ENCODE measurements around the gene DDX55. TPM values are rescaled to one million over a fixed set of nuclear protein-coding genes. Genes with fewer than 3 reads are reported as not detected.

The DDX55 gene
- total RNA-seq, 1 donor from 2014 or later: 32.5 TPM

DNA sequence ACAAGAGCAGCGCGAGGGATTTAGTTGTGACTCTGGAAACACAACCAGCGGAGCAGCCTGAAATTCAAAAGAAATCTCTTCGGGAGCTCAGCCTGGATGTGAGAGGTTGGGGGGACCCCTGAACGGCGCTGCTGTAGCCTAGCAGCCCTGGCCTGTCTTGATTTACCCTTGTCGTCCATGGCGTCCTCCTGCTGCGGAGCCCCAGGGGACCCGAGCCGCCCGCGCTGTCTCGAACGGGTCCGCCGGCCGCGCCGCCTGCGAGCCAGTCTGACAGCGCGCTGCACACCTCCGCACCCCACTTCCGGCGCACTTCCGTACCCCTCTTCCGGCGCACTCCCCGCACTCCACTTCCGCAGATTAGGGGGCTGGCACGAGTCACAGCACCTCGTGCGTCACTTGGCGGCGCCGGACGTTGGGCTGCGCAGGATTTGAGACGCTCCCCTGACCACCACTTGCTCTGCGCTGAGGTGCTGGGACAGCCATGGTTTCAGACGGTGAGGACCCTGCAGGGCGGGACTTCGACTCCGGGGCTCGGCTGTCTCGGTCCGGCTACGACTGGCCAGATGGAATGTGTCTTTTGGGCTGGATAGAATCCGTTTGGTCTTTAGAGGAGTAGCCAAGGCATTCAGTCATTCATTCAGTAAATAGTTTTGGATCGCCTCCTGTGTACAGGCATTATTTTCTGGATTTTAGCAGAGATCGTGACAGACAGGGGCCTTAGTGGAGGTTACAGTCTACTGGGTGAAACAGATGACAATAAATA is 31.7 kb downstream of the DDX55 start, which contains the start of the genes EIF2B1 and GTF2H3:
TSS of gene EIF2B1 (minus strand) at position 308 of the 763 bp plus-strand sequence. CDS start at position 179, 129 bp downstream.
TSS of gene GTF2H3 (plus strand) at position 451 of the 763 bp plus-strand sequence. CDS start at position 482, 31 bp downstream.
- H3K36me3 Mint-ChIP-seq: peaks cover 6% of the 10 kb centered on the region
- TF ChIP-seq, protein P1, sequence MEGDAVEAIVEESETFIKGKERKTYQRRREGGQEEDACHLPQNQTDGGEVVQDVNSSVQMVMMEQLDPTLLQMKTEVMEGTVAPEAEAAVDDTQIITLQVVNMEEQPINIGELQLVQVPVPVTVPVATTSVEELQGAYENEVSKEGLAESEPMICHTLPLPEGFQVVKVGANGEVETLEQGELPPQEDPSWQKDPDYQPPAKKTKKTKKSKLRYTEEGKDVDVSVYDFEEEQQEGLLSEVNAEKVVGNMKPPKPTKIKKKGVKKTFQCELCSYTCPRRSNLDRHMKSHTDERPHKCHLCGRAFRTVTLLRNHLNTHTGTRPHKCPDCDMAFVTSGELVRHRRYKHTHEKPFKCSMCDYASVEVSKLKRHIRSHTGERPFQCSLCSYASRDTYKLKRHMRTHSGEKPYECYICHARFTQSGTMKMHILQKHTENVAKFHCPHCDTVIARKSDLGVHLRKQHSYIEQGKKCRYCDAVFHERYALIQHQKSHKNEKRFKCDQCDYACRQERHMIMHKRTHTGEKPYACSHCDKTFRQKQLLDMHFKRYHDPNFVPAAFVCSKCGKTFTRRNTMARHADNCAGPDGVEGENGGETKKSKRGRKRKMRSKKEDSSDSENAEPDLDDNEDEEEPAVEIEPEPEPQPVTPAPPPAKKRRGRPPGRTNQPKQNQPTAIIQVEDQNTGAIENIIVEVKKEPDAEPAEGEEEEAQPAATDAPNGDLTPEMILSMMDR (conservative IDR thresholded peaks at IDR 0.05): peak; percentile 0
- no peaks in the 10 kb centered on the region for H3K9me3 Mint-ChIP-seq
- H3K4me3 Mint-ChIP-seq: peak within 1 kb of the TSS; percentile 98
- DNase-seq (ENCODE audit: extremely low spot score, unreplicated experiment): peak; percentile 96
- peaks cover 11% of the 10 kb centered on the region for H3K4me1 Mint-ChIP-seq (ENCODE audit: unreplicated experiment)
- H3K27me3 Mint-ChIP-seq: no peaks in the 10 kb centered on the region
- H3K27ac Mint-ChIP-seq: peak within 1 kb of the TSS; percentile 95

DNA sequence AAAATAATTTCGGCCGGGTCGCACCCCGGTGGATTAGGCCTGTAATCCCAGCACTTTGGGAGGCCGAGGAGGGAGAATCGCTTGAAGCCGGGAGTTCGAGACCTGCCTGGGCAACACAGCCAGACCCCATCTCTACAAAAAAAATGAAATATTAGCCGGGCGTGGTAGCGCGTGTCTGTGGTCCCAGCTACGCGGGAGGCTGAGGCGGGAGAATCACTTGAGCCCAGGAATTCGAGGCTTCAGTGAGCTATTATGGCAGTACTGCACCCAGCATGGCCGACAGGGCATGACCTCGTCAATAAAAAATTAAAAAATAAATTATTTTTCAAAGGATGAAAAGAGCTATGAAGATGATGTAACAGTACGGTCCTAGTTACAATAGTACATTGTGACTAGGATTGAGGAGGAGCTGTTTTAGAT is 32.3 kb downstream of the DDX55 start:
- peaks cover 3% of the 10 kb centered on the region for H3K36me3 Mint-ChIP-seq
- TF ChIP-seq, protein P1 (conservative IDR thresholded peaks at IDR 0.05): peak; percentile 11
- no peaks in the 10 kb centered on the region for H3K9me3 Mint-ChIP-seq
- no peaks in the 10 kb centered on the region for H3K27me3 Mint-ChIP-seq
- peak overlapping the region; percentile 95 for H3K27ac Mint-ChIP-seq
- no peak for DNase-seq (ENCODE audit: extremely low spot score, unreplicated experiment)
- H3K4me1 Mint-ChIP-seq (ENCODE audit: unreplicated experiment): peaks cover 11% of the 10 kb centered on the region
- peak overlapping the region; percentile 98 for H3K4me3 Mint-ChIP-seq

DNA sequence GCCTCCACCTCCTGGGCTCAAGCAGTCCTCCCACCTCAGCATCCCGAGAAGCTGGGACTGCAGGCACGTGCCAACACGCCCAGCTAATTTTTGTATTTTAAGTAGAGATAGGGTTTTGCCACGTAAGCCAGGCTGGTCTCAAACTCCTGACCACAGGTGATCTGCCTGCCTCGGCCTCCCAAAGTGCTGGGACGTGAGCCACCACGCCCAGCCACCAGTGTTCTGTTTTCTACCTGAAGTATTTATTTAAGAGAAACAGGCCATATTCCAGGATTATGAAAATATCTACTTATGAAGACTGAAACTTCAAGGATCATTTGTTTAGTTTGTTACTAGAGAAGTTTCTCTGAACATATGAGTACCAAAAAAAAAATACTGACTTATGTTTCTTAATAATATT is 42.0 kb downstream of the DDX55 start:
- DNase-seq (ENCODE audit: extremely low spot score, unreplicated experiment): no peak
- TF ChIP-seq, protein P1 (conservative IDR thresholded peaks at IDR 0.05): no peak
- H3K27ac Mint-ChIP-seq: no peak overlapping the region
- no peaks in the 10 kb centered on the region for H3K4me1 Mint-ChIP-seq (ENCODE audit: unreplicated experiment)
- H3K27me3 Mint-ChIP-seq: no peaks in the 10 kb centered on the region
- no peak overlapping the region for H3K4me3 Mint-ChIP-seq
- H3K36me3 Mint-ChIP-seq: peaks cover 4% of the 10 kb centered on the region
- no peaks in the 10 kb centered on the region for H3K9me3 Mint-ChIP-seq

DNA sequence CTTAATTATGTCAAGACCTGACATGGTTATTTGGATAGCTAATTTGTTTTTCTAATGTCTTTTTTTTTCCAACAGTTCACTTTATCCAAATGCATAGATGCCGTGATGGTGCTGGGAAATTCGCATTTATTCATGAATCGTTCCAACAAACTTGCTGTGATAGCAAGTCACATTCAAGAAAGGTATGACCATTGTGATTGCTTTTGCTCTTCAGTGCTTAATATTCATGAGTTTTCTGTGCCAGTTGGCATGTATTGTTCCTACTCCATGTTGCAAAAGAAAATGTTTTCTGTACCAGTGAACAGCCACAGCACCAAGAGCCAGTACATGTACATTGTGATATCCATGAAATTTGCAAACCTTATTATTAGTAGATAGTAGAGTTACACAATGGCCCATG is 43.5 kb downstream of the DDX55 start:
- H3K4me1 Mint-ChIP-seq (ENCODE audit: unreplicated experiment): no peaks in the 10 kb centered on the region
- TF ChIP-seq, protein P1 (conservative IDR thresholded peaks at IDR 0.05): no peak
- DNase-seq (ENCODE audit: extremely low spot score, unreplicated experiment): no peak
- H3K27ac Mint-ChIP-seq: no peak overlapping the region
- H3K36me3 Mint-ChIP-seq: peaks cover 4% of the 10 kb centered on the region
- H3K27me3 Mint-ChIP-seq: no peaks in the 10 kb centered on the region
- H3K9me3 Mint-ChIP-seq: no peaks in the 10 kb centered on the region
- no peak overlapping the region for H3K4me3 Mint-ChIP-seq

DNA sequence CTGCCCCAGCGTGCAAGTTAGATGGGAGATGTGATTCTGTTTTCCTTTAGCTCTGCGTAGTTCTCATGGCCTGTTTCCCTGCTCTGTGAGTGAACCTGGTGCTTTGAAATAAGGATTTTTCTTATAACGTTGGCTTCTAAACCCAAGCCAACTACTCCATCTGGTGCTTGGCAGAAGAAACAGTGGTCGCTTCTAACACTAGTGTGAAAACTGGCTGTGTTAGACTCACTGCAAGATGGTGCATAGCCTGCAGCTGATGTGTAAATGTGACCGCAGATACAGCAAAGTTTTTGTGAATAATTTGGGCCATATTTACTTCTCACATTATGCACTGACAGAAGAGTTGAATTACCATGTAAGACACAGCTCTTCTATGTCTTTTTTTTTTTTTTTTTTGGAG is 44.0 kb downstream of the DDX55 start:
- no peaks in the 10 kb centered on the region for H3K27me3 Mint-ChIP-seq
- peaks cover 7% of the 10 kb centered on the region for H3K36me3 Mint-ChIP-seq
- no peaks in the 10 kb centered on the region for H3K9me3 Mint-ChIP-seq
- H3K27ac Mint-ChIP-seq: no peak overlapping the region
- TF ChIP-seq, protein P1 (conservative IDR thresholded peaks at IDR 0.05): no peak
- no peak for DNase-seq (ENCODE audit: extremely low spot score, unreplicated experiment)
- H3K4me1 Mint-ChIP-seq (ENCODE audit: unreplicated experiment): no peaks in the 10 kb centered on the region
- H3K4me3 Mint-ChIP-seq: no peak overlapping the region
